Ascending aorta (tissue), 2 donors: Measurements from ENCODE around the gene AGO4. TPM values are rescaled to one million over a fixed set of nuclear protein-coding genes. Genes with fewer than 3 reads are reported as not detected.
A peak's percentile ranks its signal among the peaks of the same experiment; 100 is the strongest.

ENCODE experiments used
- DNase-seq, 2 donors: peaks; one replicate each; pipeline ENCODE4 v3.0.0-alpha.2; 2019; ENCODE audit warnings: low spot score in 2 of 2
- H3K27ac ChIP-seq, 2 donors: fragments of 200-600 bp; sonication (generic); one replicate each; pipeline ENCODE4 v1.5.1; 2016 to 2017; ENCODE audit warnings: mild to moderate bottlenecking in 1 of 2
- H3K27me3 ChIP-seq: fragments of 200-600 bp; sonication (generic); one replicate; pipeline ENCODE4 v1.5.1; 2017
- H3K36me3 ChIP-seq, 2 donors: fragments of 200-600 bp; sonication (generic); one replicate each; pipeline ENCODE4 v1.5.1; 2016
- H3K4me1 ChIP-seq, 2 donors: fragments of 200-600 bp; sonication (generic); one replicate each; pipeline ENCODE4 v1.5.1; 2016 to 2017; ENCODE audit warnings: mild to moderate bottlenecking in 1 of 2
- H3K4me3 ChIP-seq, 2 donors: fragments of 200-600 bp; sonication (generic); one replicate each; pipeline ENCODE4 v1.5.1; 2016 to 2017; ENCODE audit warnings: mild to moderate bottlenecking in 1 of 2
- H3K9me3 ChIP-seq, 2 donors: fragments of 200-600 bp; sonication (generic); one replicate each; pipeline ENCODE4 v1.5.1; 2016
- CTCF ChIP-seq, 3 experiments: fragments of 200-600 bp in 2 of 3; fragments of 450-650 bp in 1 of 3; sonication (generic) in 2 of 3; IDR thresholded peaks; one replicate each; pipeline ENCODE4 v1.5.1; 2016 to 2019; ENCODE audit warnings: antibody characterized with exemption in 3 of 3, mild to moderate bottlenecking in 1 of 3, moderate library complexity in 1 of 3
- intact Hi-C: fragments of 100-400 bp; cut with DNase I; formaldehyde crosslinking; loops from one replicate; pipeline ENCODE4 v1.15.1; 2023
- total RNA-seq: library from RNA; depleted of rRNA; stranded (reverse); fragments of >200 nt; gene quantifications from one replicate; pipeline ENCODE4 v1.1.0, GENCODE V29; 2016

Gene AGO4
- total RNA-seq, 1 donor from 2014 or later: 40.4 TPM

GRCh38 chr1:35838693-35839245 lies 31.0 kb downstream of the AGO4 start:
- TF ChIP-seq CTCF (IDR thresholded peaks at IDR 0.05): no peak
- H3K4me3 ChIP-seq: no peak overlapping the region
- H3K27me3 ChIP-seq: no peaks in the 10 kb centered on the region
- H3K9me3 ChIP-seq: no peaks in the 10 kb centered on the region
- no peaks in the 10 kb centered on the region for H3K4me1 ChIP-seq
- H3K27ac ChIP-seq: no peak overlapping the region
- no peak for DNase-seq
- intact Hi-C loops: no loop called here
- H3K36me3 ChIP-seq: peaks cover 60 to 97% of the 10 kb centered on the region in 2 donors

- no peak for DNase-seq
- Histone ChIP-seq H3K9me3 (no peaks in the 10 kb centered on the region), H3K4me1 (peaks cover 0 to 9% of the 10 kb centered on the region in 2 donors), H3K27me3 (no peaks in the 10 kb centered on the region), H3K36me3 (peaks cover 31 to 50% of the 10 kb centered on the region in 2 donors), H3K27ac (peak overlapping the region in 1 of 2 donors; percentile 18), H3K4me3 (no peak overlapping the region)
- intact Hi-C loops: no loop called here
- no peak for TF ChIP-seq CTCF (IDR thresholded peaks at IDR 0.05)
Observed at GRCh38 chr1:35844826-35845225, 37.0 kb downstream of the AGO4 start.

GRCh38 chr1:35845766-35846165 lies 38.0 kb downstream of the AGO4 start:
- no peak for TF ChIP-seq CTCF (IDR thresholded peaks at IDR 0.05)
- intact Hi-C loops: no loop called here
- Histone ChIP-seq H3K36me3 (peaks cover 26 to 40% of the 10 kb centered on the region in 2 donors), H3K27ac (peak overlapping the region; percentile 9 to 14), H3K27me3 (no peaks in the 10 kb centered on the region), H3K9me3 (no peaks in the 10 kb centered on the region), H3K4me3 (no peak overlapping the region), H3K4me1 (peaks cover 0 to 17% of the 10 kb centered on the region in 2 donors)
- no peak for DNase-seq

- Histone ChIP-seq H3K9me3 (no peaks in the 10 kb centered on the region), H3K27ac (peak overlapping the region; percentile 63 to 73), H3K36me3 (peaks cover 5 to 17% of the 10 kb centered on the region in 2 donors), H3K4me1 (peaks cover 7 to 26% of the 10 kb centered on the region in 2 donors), H3K4me3 (no peak overlapping the region), H3K27me3 (no peaks in the 10 kb centered on the region)
- no peak for DNase-seq
- TF ChIP-seq CTCF (IDR thresholded peaks at IDR 0.05): no peak
- intact Hi-C loops: no loop called here
Observed at GRCh38 chr1:35847935-35848565, 40.2 kb downstream of the AGO4 start.

- Histone ChIP-seq H3K4me1 (peaks cover 7 to 26% of the 10 kb centered on the region in 2 donors), H3K27me3 (no peaks in the 10 kb centered on the region), H3K4me3 (no peak overlapping the region), H3K9me3 (no peaks in the 10 kb centered on the region), H3K36me3 (peaks cover 17 to 23% of the 10 kb centered on the region in 2 donors), H3K27ac (peak overlapping the region; percentile 66 to 73)
- DNase-seq: no peak
- TF ChIP-seq CTCF (IDR thresholded peaks at IDR 0.05): no peak
- intact Hi-C loops: no loop called here
Observed at GRCh38 chr1:35850051-35850450, 42.2 kb downstream of the AGO4 start.
